HUES48 (cell line): ENCODE data around the gene PATJ.
A peak's percentile ranks its signal among the peaks of the same experiment; 100 is the strongest.

ENCODE experiments used
- H3K27ac ChIP-seq: one replicate; pipeline ENCODE4 v1.7.0; 2013; ENCODE audit warnings: low read depth, low read length, inconsistent platforms
- H3K27me3 ChIP-seq: 2 replicates; pipeline ENCODE4 v1.6.1; 2013; ENCODE audit warnings: mild to moderate bottlenecking, low read length; ENCODE audit not compliant: control insufficient read depth, insufficient read depth
- H3K36me3 ChIP-seq: 2 replicates; pipeline ENCODE4 v1.6.1; 2013; ENCODE audit warnings: low read length; ENCODE audit not compliant: control insufficient read depth, insufficient read depth
- H3K4me1 ChIP-seq: 2 replicates; pipeline ENCODE4 v1.6.1; 2013; ENCODE audit warnings: mild to moderate bottlenecking, low read length; ENCODE audit not compliant: control insufficient read depth, insufficient read depth
- H3K4me3 ChIP-seq: 2 replicates; pipeline ENCODE4 v1.5.1; 2013; ENCODE audit warnings: mild to moderate bottlenecking, low read depth, low read length
- H3K9ac ChIP-seq: 2 replicates; pipeline ENCODE4 v1.6.1; 2013; ENCODE audit warnings: mild to moderate bottlenecking, low read depth, low read length, moderate library complexity
- H3K9me3 ChIP-seq: 2 replicates; pipeline ENCODE4 v1.6.1; 2013; ENCODE audit warnings: low read length; ENCODE audit not compliant: control insufficient read depth, insufficient read depth

The PATJ gene

GRCh38 chr1:62092110-62092509 lies 349.8 kb downstream of the PATJ start:
- no peak overlapping the region for H3K4me3 ChIP-seq
- H3K36me3 ChIP-seq = peaks cover 5% of the 10 kb centered on the region; the same call in 1 of the 2 replicates

GRCh38 chr1:62093261-62093660 lies 351.0 kb downstream of the PATJ start:
- Histone ChIP-seq H3K36me3 (0 out of 2 replicates have a peak, but pooled peaks cover 2% of the 10 kb centered on the region), H3K4me3 (no peak overlapping the region), H3K27me3 (no peaks in the 10 kb centered on the region), H3K9ac (no peak overlapping the region), H3K27ac (no peak overlapping the region), H3K9me3 (no peaks in the 10 kb centered on the region), H3K4me1 (peaks cover 5% of the 10 kb centered on the region; the same call in 1 of the 2 replicates)

More at GRCh38 chr1:62092110-62092509, 349.8 kb downstream of the PATJ start:
- H3K27ac ChIP-seq = no peak overlapping the region
- H3K4me1 ChIP-seq = peaks cover 5% of the 10 kb centered on the region; the same call in 1 of the 2 replicates
- H3K9ac ChIP-seq = no peak overlapping the region
- H3K9me3 ChIP-seq = no peaks in the 10 kb centered on the region
- no peaks in the 10 kb centered on the region for H3K27me3 ChIP-seq

GRCh38 chr1:62097464-62097863 lies 355.2 kb downstream of the PATJ start:
- Histone ChIP-seq H3K4me1 (no peaks in the 10 kb centered on the region), H3K9ac (no peak overlapping the region), H3K4me3 (no peak overlapping the region), H3K27me3 (no peaks in the 10 kb centered on the region), H3K36me3 (no peaks in the 10 kb centered on the region), H3K27ac (no peak overlapping the region), H3K9me3 (no peaks in the 10 kb centered on the region)

GRCh38 chr1:62100442-62100841 lies 358.2 kb downstream of the PATJ start:
- Histone ChIP-seq H3K9me3 (no peaks in the 10 kb centered on the region), H3K4me3 (no peak overlapping the region), H3K27me3 (no peaks in the 10 kb centered on the region), H3K9ac (no peak overlapping the region), H3K36me3 (no peaks in the 10 kb centered on the region), H3K27ac (no peak overlapping the region), H3K4me1 (peaks cover 12% of the 10 kb centered on the region; the same call in 1 of the 2 replicates)

GRCh38 chr1:62103846-62104245 lies 361.6 kb downstream of the PATJ start:
- Histone ChIP-seq H3K4me1 (peaks cover 12% of the 10 kb centered on the region; the same call in 1 of the 2 replicates), H3K9me3 (no peaks in the 10 kb centered on the region), H3K9ac (no peak overlapping the region), H3K27ac (peak overlapping the region; percentile 7), H3K4me3 (no peak overlapping the region), H3K27me3 (no peaks in the 10 kb centered on the region), H3K36me3 (no peaks in the 10 kb centered on the region)

GRCh38 chr1:62107923-62108322 lies 365.6 kb downstream of the PATJ start:
- Histone ChIP-seq H3K9me3 (no peaks in the 10 kb centered on the region), H3K4me3 (no peak overlapping the region), H3K36me3 (no peaks in the 10 kb centered on the region), H3K9ac (no peak overlapping the region), H3K27ac (no peak overlapping the region), H3K27me3 (no peaks in the 10 kb centered on the region), H3K4me1 (peaks cover 12% of the 10 kb centered on the region; the same call in 1 of the 2 replicates)

- Histone ChIP-seq H3K27me3 (no peaks in the 10 kb centered on the region), H3K9ac (no peak overlapping the region), H3K27ac (no peak overlapping the region), H3K4me1 (0 out of 2 replicates have a peak, but pooled peaks cover 2% of the 10 kb centered on the region), H3K4me3 (no peak overlapping the region), H3K36me3 (no peaks in the 10 kb centered on the region), H3K9me3 (no peaks in the 10 kb centered on the region)
Observed at GRCh38 chr1:62109124-62109523, 366.8 kb downstream of the PATJ start.

GRCh38 chr1:62110198-62110817 lies 368.0 kb downstream of the PATJ start:
- no peaks in the 10 kb centered on the region for H3K9me3 ChIP-seq

GRCh38 chr1:62111084-62111483 lies 368.8 kb downstream of the PATJ start:
- Histone ChIP-seq H3K27me3 (no peaks in the 10 kb centered on the region), H3K36me3 (no peaks in the 10 kb centered on the region), H3K9ac (no peak overlapping the region), H3K4me1 (no peaks in the 10 kb centered on the region), H3K9me3 (no peaks in the 10 kb centered on the region), H3K4me3 (no peak overlapping the region), H3K27ac (no peak overlapping the region)

More at GRCh38 chr1:62110198-62110817, 368.0 kb downstream of the PATJ start:
- H3K27me3 ChIP-seq = no peaks in the 10 kb centered on the region
- H3K4me3 ChIP-seq = no peak overlapping the region
- no peaks in the 10 kb centered on the region for H3K4me1 ChIP-seq
- no peak overlapping the region for H3K9ac ChIP-seq
- no peak overlapping the region for H3K27ac ChIP-seq
- no peaks in the 10 kb centered on the region for H3K36me3 ChIP-seq

- H3K4me3 ChIP-seq = no peak overlapping the region
- H3K27me3 ChIP-seq = no peaks in the 10 kb centered on the region
- no peaks in the 10 kb centered on the region for H3K9me3 ChIP-seq
- H3K9ac ChIP-seq = no peak overlapping the region
- H3K27ac ChIP-seq = no peak overlapping the region
- H3K36me3 ChIP-seq = no peaks in the 10 kb centered on the region
- H3K4me1 ChIP-seq = no peaks in the 10 kb centered on the region
Observed at GRCh38 chr1:62113507-62113906, 371.2 kb downstream of the PATJ start.

- Histone ChIP-seq H3K4me1 (no peaks in the 10 kb centered on the region), H3K27me3 (no peaks in the 10 kb centered on the region), H3K9me3 (no peaks in the 10 kb centered on the region), H3K9ac (no peak overlapping the region), H3K36me3 (no peaks in the 10 kb centered on the region), H3K4me3 (no peak overlapping the region), H3K27ac (no peak overlapping the region)
Observed at GRCh38 chr1:62117018-62117750, 374.9 kb downstream of the PATJ start.
